ENCODE measurements around the gene CACNG4.

GRCh38 chr17:66994361-66994760, 29.9 kb downstream of the CACNG4 start:
- TF ChIP-seq CTCF (conservative IDR thresholded peaks at IDR 0.05): no peak
- no peak for TF ChIP-seq EZH2 (IDR thresholded peaks at IDR 0.05; ENCODE audit: low read depth)

Measured in PC-9 (cell line).